Stomach smooth muscle (tissue), 2 donors: ENCODE results near the gene PITX3.
"Not testable (repeated sequence)": the region's sequence is repeated elsewhere in the genome, so short reads cannot be mapped to it uniquely, and the experiment has no call there.

ENCODE experiments used
- H3K27ac ChIP-seq: one replicate; pipeline ENCODE4 v1.7.0; 2013; ENCODE audit warnings: mild to moderate bottlenecking, low read length, inconsistent platforms
- H3K27me3 ChIP-seq, 2 donors: one replicate each; pipeline ENCODE4 v1.7.0; 2013; ENCODE audit warnings: low read length in 2 of 2; ENCODE audit not compliant: insufficient read depth in 2 of 2, control insufficient read depth in 1 of 2
- H3K36me3 ChIP-seq, 2 donors: one replicate each; pipeline ENCODE4 v1.7.0; 2013; ENCODE audit warnings: low read length in 2 of 2; ENCODE audit not compliant: control insufficient read depth in 2 of 2, insufficient read depth in 2 of 2
- H3K4me1 ChIP-seq: one replicate; pipeline ENCODE4 v1.7.0; 2013; ENCODE audit warnings: low read length; ENCODE audit not compliant: control insufficient read depth, insufficient read depth
- H3K4me3 ChIP-seq, 2 donors: one replicate each; pipeline ENCODE4 v1.7.0; 2013; ENCODE audit warnings: low read length in 2 of 2
- H3K9ac ChIP-seq, 2 donors: one replicate each; pipeline ENCODE4 v1.7.0; 2013; ENCODE audit warnings: low read length in 2 of 2, mild to moderate bottlenecking in 1 of 2
- H3K9me3 ChIP-seq, 2 donors: one replicate each; pipeline ENCODE4 v1.7.0; 2013; ENCODE audit warnings: low read length in 2 of 2; ENCODE audit not compliant: control insufficient read depth in 2 of 2
- donor health status: healthy.
- donor health status: Pancreatic carcinoma.

Gene PITX3

DNA sequence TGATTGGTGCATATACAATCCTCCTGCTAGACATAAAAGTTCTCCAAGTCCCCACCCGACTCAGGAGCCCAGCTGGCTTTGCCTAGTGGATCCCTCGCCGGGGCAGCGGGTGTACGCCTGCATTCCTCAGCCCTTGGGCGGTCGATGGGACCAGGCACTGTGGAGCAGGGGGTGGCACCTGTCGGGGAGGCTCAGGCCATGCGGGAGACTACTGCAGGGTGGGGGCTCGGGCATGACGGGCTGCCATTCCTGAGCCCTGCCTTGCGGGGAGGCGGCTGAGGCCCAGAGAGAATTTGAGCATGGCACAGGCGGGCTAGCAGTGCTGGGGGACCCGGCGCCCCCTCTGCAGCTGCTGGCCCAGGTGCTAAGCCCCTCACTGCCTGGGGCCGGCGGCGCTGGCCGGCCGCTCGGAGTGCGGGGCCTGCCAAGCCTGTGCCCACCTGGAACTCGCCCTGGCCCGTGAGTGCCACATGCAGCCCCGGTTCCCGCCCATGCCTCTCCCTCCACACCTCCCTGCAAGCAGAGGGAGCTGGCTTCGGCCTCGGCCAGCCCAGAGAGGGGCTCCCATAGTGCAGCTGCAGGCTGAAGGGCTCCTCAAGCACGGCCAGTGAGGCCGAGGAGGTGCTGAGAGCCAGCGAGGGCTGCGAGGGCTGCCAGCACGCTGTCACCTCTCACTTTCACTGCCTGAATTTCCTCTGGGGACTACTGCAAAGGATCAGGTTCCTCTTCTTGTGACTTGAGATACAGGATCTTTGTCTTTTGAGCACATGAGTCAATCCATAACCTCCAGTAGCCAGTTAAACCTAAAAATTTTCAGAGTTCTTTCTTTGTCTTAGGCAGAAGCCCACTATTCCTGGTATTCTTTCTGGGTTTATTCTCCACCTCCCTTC is 40.3 kb downstream of the PITX3 start:
- no peak overlapping the region for H3K9ac ChIP-seq
- no peaks in the 10 kb centered on the region for H3K27me3 ChIP-seq
- no peak overlapping the region for H3K4me3 ChIP-seq
- H3K9me3 ChIP-seq, result peaks cover 4% of the 10 kb centered on the region in 2 donors
- H3K36me3 ChIP-seq, result no peaks in the 10 kb centered on the region
- H3K27ac ChIP-seq, result no peak overlapping the region
- H3K4me1 ChIP-seq, result no peaks in the 10 kb centered on the region

DNA sequence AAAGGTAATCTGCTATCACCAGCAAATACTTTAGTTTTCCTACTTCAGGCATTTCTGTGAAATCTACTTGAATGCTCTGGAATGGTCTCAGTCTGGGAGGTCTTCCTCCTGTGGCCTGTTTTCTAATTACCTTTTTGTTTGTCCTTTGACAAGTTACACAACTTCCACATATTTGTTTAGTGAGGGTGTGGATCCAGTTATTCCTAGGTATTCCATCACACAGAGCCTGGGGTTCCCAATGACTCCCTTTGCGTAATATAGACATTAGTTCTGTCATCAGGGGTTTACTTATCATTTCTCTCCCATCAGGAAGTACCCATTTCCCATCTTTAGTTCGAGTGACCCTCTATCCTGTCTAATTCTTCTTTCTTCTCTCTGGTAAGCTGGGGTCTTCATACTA is 43.3 kb downstream of the PITX3 start:
- Histone ChIP-seq H3K4me1 (no peaks in the 10 kb centered on the region), H3K36me3 (no peaks in the 10 kb centered on the region), H3K9ac (no peak overlapping the region), H3K27ac (no peak overlapping the region), H3K9me3 (no peaks in the 10 kb centered on the region), H3K27me3 (no peaks in the 10 kb centered on the region), H3K4me3 (no peak overlapping the region)

DNA sequence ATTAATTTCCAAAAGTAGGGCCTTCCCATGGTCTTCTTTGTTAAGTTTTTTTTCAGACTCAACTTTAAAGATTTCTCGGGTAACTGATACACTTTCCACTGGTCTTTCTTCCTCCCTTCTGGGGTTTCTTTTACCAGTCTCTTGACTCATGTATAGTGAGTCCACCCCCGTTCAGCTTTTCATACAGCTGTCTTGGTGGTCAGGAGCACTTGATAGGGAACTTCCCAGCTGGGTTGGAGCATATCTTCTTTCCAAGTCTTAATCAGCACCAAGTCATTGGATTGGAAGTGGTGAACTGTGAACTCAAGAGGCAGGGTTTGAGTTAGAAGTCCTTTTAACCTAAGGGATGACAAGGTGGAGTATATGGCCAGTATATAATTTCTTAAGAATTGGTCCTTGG is 44.4 kb downstream of the PITX3 start:
- no peaks in the 10 kb centered on the region for H3K9me3 ChIP-seq
- no peaks in the 10 kb centered on the region for H3K27me3 ChIP-seq
- H3K9ac ChIP-seq, result no peak overlapping the region
- H3K4me1 ChIP-seq, result no peaks in the 10 kb centered on the region
- H3K27ac ChIP-seq, result no peak overlapping the region
- no peaks in the 10 kb centered on the region for H3K36me3 ChIP-seq
- H3K4me3 ChIP-seq, result no peak overlapping the region

DNA sequence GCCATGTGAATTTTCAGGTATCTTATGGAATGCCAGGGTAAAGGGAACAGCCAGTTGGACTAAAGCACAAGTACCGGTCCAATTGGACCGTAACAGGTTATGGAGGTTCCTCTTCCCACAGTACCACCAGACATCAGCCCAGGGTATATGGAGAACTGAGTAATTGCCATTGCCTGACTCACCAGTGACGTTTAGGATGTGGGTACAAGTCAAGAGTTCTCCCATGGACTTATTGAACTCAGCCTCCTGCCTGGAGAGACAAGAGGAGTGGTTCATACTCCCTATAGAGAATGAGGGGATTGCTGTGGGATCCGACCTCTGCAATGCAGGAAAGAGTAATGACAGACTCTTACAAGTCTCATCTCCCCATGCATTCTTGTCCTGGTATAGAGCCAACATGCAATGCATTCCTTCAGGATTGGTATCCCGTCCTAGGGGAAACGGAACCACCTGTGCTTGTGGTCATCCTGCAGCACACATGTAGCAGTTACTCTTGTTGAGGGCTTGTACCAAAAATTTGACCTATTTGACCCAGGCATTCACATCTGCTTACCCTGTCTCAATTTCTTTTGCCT is 45.9 kb downstream of the PITX3 start:
- Histone ChIP-seq H3K4me3 (no peak overlapping the region), H3K36me3 (no peaks in the 10 kb centered on the region), H3K4me1 (no peaks in the 10 kb centered on the region), H3K9me3 (no peaks in the 10 kb centered on the region), H3K9ac (no peak overlapping the region), H3K27me3 (no peaks in the 10 kb centered on the region), H3K27ac (no peak overlapping the region)

DNA sequence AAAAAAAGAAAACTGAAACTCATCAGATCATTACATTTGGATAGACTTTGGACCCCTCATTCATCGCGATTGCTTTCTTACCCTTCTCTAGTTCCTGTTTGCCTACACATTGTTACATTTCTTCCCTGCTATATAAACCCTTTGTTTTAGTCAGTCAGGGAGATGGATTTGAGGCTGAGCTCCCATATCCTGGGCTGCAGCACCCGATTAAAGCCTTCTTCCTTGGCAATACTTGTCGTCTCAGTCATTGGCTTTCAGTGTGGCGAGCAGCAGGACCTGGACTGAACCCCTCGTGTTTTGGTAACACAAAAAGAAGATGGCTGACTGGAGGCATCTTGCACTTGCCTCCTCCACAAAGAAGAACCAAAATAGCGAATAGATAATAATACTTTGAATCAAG is 49.4 kb downstream of the PITX3 start:
- no peak overlapping the region for H3K4me3 ChIP-seq
- H3K27me3 ChIP-seq, result no peaks in the 10 kb centered on the region
- no peaks in the 10 kb centered on the region for H3K4me1 ChIP-seq
- no peak overlapping the region for H3K27ac ChIP-seq
- no peaks in the 10 kb centered on the region for H3K36me3 ChIP-seq
- no peaks in the 10 kb centered on the region for H3K9me3 ChIP-seq
- no peak overlapping the region for H3K9ac ChIP-seq

DNA sequence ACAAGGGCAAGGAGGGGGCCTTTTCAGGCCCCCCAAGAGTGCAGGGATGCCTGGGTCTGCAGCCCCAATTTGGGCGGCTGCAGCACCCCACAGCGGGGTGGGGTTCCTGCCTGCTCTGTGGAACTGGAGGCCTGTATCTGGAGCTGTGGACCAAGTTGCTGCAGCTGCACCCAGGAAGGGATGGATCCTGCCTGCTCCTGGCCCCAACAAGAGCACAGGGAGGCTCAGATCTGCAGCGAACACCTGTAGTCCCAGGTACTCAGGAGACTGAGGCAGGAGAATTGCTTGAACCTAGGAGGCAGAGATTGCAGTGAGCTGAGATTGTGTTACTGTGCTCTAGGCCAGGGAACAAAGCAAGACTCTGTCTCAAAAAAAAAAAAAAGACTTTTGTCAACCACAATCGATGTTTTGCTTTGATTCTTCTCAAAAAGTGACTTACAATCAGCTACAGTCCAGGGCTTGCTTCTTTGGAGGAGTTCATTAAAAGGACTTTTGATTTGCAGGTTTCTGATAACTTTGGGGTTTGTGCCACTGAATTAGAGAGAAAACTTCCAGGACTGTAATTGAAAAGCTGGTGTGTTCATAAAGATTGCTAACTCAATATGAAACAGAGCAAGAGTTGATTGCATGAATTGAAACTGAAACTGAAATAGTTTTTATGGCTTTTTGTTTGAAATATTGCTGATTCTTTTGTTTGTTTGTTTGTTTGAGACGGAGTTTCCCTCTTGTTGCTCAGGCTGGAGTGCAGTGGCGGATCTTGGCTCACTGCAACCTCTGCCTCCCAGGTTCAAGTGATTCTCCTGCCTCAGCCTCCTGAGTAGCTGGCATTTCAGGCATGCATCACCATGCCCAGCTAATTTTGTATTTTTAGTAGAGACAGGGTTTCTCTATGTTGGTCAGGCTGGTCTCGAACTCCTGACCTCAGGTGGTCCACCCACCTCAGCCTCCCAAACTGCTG is 52.1 kb downstream of the PITX3 start:
- H3K27ac ChIP-seq, result not testable (repeated sequence)

DNA sequence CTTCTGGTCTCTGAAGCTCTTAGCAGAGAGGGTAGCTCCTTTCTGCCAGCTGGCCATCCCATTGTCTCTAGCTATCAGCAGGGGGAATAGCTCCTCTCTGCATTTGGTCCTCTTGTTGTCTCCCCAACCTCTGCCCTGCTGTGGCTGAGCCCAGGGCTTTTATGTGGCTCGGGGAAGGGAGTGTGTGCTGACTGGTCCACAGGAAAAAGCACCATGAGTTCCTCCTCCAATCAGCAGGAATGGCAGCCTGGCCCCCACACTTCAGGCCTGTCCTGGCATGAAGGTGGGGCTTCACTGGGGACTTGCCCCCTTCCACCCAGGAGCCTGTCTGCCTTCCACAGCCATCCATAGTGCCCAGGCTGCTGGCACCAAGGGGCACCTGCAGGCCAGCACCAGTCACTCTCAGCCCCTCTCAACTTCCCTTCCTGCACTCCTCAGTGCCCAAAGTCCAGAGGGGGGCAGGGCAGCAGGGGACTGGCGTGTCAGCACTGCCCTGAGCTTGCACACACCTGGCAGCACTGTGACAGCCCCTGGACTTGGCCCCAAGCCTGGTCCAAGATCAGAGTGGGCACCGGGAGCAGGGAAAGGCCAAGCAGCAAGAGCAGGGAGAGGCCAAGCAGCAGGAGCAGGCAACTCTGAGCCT is 52.9 kb downstream of the PITX3 start:
- H3K36me3 ChIP-seq, result no peaks in the 10 kb centered on the region
- no peaks in the 10 kb centered on the region for H3K9me3 ChIP-seq
- no peaks in the 10 kb centered on the region for H3K27me3 ChIP-seq
- no peak overlapping the region for H3K27ac ChIP-seq
- H3K4me1 ChIP-seq, result no peaks in the 10 kb centered on the region
- H3K4me3 ChIP-seq, result no peak overlapping the region
- no peak overlapping the region for H3K9ac ChIP-seq

More for the DNA sequence above, 52.1 kb downstream of the PITX3 start:
- H3K9me3 ChIP-seq, H3K36me3 ChIP-seq, H3K4me3 ChIP-seq, H3K9ac ChIP-seq, H3K27me3 ChIP-seq, H3K4me1 ChIP-seq: not testable (repeated sequence)

DNA sequence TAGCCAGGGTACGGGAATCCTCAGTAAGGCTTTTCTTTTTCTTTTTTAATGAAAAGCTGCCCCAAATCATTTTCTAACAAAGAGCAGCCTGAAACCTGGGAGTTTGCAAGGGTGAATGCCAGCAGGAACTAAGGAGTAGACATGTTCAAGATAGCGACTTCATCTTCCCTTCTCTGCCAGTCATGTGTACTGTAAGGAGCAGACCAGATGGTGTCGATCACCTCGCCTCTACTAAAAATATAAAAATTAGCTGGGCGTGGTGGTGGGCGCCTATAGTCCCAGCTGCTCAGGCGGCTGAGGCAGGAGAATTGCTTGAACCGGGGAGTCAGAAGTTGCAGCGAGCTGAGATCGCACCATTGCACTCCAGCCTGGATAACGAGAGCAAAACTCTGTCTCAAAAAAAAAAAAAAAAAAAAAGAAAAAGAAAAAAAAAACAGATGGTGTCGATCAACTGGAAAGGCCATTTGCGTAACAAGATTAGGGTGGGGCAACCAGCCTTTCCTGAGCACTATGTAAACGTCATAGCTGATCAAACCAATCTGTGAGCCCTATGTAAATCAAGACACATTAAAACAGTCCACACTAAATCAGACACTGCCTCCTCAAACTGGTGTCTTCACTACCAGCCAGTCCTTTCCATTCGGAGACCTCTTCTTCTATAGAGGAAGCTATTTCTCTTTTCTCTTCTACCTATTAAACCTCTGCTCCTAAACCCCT is 55.3 kb downstream of the PITX3 start:
- Histone ChIP-seq H3K9me3 (no peaks in the 10 kb centered on the region), H3K4me3 (no peak overlapping the region), H3K4me1 (no peaks in the 10 kb centered on the region), H3K27ac (no peak overlapping the region), H3K27me3 (no peaks in the 10 kb centered on the region), H3K9ac (no peak overlapping the region), H3K36me3 (no peaks in the 10 kb centered on the region)

DNA sequence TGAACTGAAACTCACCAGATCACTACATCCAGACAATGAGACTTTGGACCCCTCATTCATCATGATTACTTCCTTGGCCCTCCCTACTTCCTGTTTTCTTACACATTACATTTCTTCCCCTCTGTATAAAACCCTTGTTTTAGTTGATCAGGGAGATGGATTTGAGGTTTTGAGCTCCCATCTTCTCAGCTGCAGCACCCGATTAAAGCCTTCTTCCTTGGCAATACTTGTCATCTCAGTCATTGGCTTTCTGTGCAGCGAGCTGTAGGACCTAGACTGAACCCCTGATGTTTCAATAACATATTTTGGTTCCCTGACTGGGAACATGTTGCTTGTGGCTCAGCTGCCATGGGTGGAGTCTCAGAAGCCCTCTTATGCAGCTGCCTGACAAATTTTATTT is 56.0 kb downstream of the PITX3 start:
- Histone ChIP-seq H3K9me3 (no peaks in the 10 kb centered on the region), H3K36me3 (no peaks in the 10 kb centered on the region), H3K4me1 (no peaks in the 10 kb centered on the region), H3K27me3 (no peaks in the 10 kb centered on the region), H3K27ac (no peak overlapping the region), H3K9ac (no peak overlapping the region), H3K4me3 (no peak overlapping the region)

DNA sequence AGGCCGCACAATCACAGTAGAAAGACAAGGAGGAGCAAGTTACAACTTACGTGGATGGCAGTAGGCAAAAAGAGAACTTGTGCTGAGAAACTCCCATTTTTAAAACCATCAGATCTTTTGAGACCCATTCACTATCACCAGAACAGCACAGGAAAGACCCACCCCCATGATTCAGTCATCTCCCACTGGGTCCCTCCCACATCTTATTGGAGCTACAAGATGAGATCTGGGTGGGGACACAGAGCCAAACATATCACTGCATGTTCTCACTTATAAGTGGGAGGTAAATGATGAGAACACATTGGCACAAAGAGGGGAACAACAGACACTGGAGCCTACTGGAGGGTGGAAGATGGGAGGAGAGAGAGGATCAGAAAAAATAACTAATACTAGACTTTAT is 56.7 kb downstream of the PITX3 start:
- Histone ChIP-seq H3K9ac (no peak overlapping the region), H3K9me3 (no peaks in the 10 kb centered on the region)

More for the DNA sequence above, 56.7 kb downstream of the PITX3 start:
- Histone ChIP-seq H3K4me1 (no peaks in the 10 kb centered on the region), H3K27me3 (no peaks in the 10 kb centered on the region), H3K27ac (no peak overlapping the region), H3K36me3 (no peaks in the 10 kb centered on the region), H3K4me3 (no peak overlapping the region)
